Psoas muscle (tissue), 8 donors: ENCODE results near the gene TCF21. TPM values are rescaled to one million over a fixed set of nuclear protein-coding genes. Genes with fewer than 3 reads are reported as not detected.

Experiments used
- ATAC-seq, 4 donors: fragments of 200-7000 bp; cut with Tn5 transposase; one replicate each; pipeline ENCODE4 v1.9.1; 2020; ENCODE audit warnings: moderate library complexity in 3 of 4, mild to moderate bottlenecking in 2 of 4
- DNase-seq, 2 donors: peaks; one replicate each; pipeline ENCODE4 v3.0.0-alpha.2; 2020
- H3K27ac ChIP-seq: fragments of 200-600 bp; one replicate; pipeline ENCODE4 v1.8.0; 2022
- H3K27me3 ChIP-seq, 3 donors: fragments of 200-600 bp in 1 of 3; one replicate each; pipeline versions ENCODE4 v1.6.1 to v1.8.0; 2013 to 2022; ENCODE audit warnings: low read length in 2 of 3, mild to moderate bottlenecking in 2 of 3, moderate library complexity in 1 of 3; ENCODE audit not compliant: insufficient read depth in 3 of 3
- H3K36me3 ChIP-seq, 2 donors: fragments of 200-600 bp in 1 of 2; one replicate each; pipeline versions ENCODE4 v1.6.1 to v1.8.0; 2013 to 2022; ENCODE audit warnings: low read depth in 1 of 2, mild to moderate bottlenecking in 1 of 2, moderate library complexity in 1 of 2; ENCODE audit not compliant: insufficient read depth in 1 of 2
- H3K4me1 ChIP-seq: fragments of 200-600 bp; one replicate; pipeline ENCODE4 v1.8.0; 2022
- H3K4me3 ChIP-seq: fragments of 200-600 bp; one replicate; pipeline ENCODE4 v1.8.0; 2022; ENCODE audit warnings: mild to moderate bottlenecking
- H3K9me3 ChIP-seq: fragments of 200-600 bp; one replicate; pipeline ENCODE4 v1.8.0; 2022
- CTCF ChIP-seq: fragments of 200-600 bp; IDR thresholded peaks from one replicate; pipeline ENCODE4 v1.8.0; 2022; ENCODE audit warnings: antibody characterized with exemption
- WGBS, 3 donors: extraction: QIAGEN DNeasy Blood & Tissue Kit; methylation state at CpG; one replicate each; pipeline versions ENCODE4 v1.1.6 to v1.1.7; 2013; 5-methylcytosine and 5-hydroxymethylcytosine counted together
- intact Hi-C, 2 donors: fragments of 100-400 bp; cut with DNase I; formaldehyde crosslinking; loops; one replicate each; pipeline versions ENCODE4 v1.11.0 to v1.14.2; 2022
- polyA plus RNA-seq, 3 donors: library from polyadenylated mRNA; stranded (reverse); fragments of 200-250 nt; gene quantifications; one replicate each; pipeline ENCODE4 v1.2.3, GENCODE V29; 2013
- total RNA-seq, 4 donors: library from RNA; stranded (reverse); fragmentation: NEBNext Ultra II Directional in 2 of 4; extraction: Animal tissue kit (Norgen Biotek cat#: 25700) in 2 of 4; gene quantifications; one replicate each; pipeline versions ENCODE4 v1.2.1 to v1.2.4, GENCODE V29; 2021 to 2023
- donor health status: healthy with polysubstance abuse.
- donor health status: DM: no; HTN: no; CAD: no; lungs with moderate emphysema.
- donor health status: Bipolar disorder and iron deficiency.
- donor health status: healthy.
- donor health status: DM: yes; HTN: yes; CAD: no.
- donor health status: DM: no; HTN: no; CAD: no.
- donor health status: DM: no; HTN: no; CAD: no.
- donor health status: DM: yes; HTN: yes; CAD: no.

The TCF21 gene
- total and polyA plus RNA-seq, 7 donors, result 0.01 to 0.38 (median 0.11) TPM; not detected in 2

- DNase-seq (no peak), ATAC-seq (no peak)
- Histone ChIP-seq H3K36me3 (no peaks in the 10 kb centered on the region), H3K4me1 (peaks cover 12% of the 10 kb centered on the region), H3K27ac (no peak overlapping the region), H3K4me3 (no peak overlapping the region), H3K9me3 (no peaks in the 10 kb centered on the region), H3K27me3 (peaks cover 4 to 41% (median 15%) of the 10 kb centered on the region in 3 donors)
- WGBS, 3 donors, result 65 to 73% (median 65%) methylated on average over 4 of the region's 4 CpGs
- TF ChIP-seq CTCF, result no peak
- intact Hi-C loops, result no loop called here
Measured at GRCh38 chr6:133887156-133887879, 1.6 kb upstream of the TCF21 start.

- Histone ChIP-seq H3K27ac (no peak overlapping the region), H3K27me3 (peaks cover 7 to 47% (median 16%) of the 10 kb centered on the region in 3 donors), H3K9me3 (no peaks in the 10 kb centered on the region), H3K4me1 (peaks cover 12% of the 10 kb centered on the region), H3K4me3 (no peak overlapping the region), H3K36me3 (no peaks in the 10 kb centered on the region)
- TF ChIP-seq CTCF, result no peak
- DNase-seq (no peak), ATAC-seq (no peak)
- intact Hi-C loops, result no loop called here
- WGBS, 3 donors, result 77 to 87% (median 82%) methylated on average over 1 of the region's 1 CpG
Measured at GRCh38 chr6:133887880-133888230, 1.1 kb upstream of the TCF21 start.

GRCh38 chr6:133889557-133890403, 867 bp downstream of the TCF21 start:
- Histone ChIP-seq H3K4me3 (peak overlapping the region; percentile 67), H3K9me3 (no peaks in the 10 kb centered on the region), H3K27ac (no peak overlapping the region), H3K36me3 (no peaks in the 10 kb centered on the region), H3K27me3 (peaks cover 10 to 66% (median 26%) of the 10 kb centered on the region in 3 donors), H3K4me1 (peaks cover 12% of the 10 kb centered on the region)
- peak in 1 of 4 donors; percentile 19 for ATAC-seq
- peak in 1 of 2 donors; percentile 22 for DNase-seq
- intact Hi-C loops, result loop anchor here in 1 of 2 donors (10.0 kb wide), 1 partner anchor 815 kb away; no protein-coding TSS in a partner anchor
- TF ChIP-seq CTCF, result no peak
- 13 to 25% (median 15%) methylated on average over 55 to 56 of the region's 56 CpGs for WGBS, 3 donors

GRCh38 chr6:133890711-133891148, 1.8 kb downstream of the TCF21 start:
- no peak for DNase-seq
- no peak for TF ChIP-seq CTCF
- Histone ChIP-seq H3K4me3 (peak overlapping the region; percentile 67), H3K36me3 (no peaks in the 10 kb centered on the region), H3K4me1 (peaks cover 12% of the 10 kb centered on the region), H3K27me3 (peaks cover 10 to 71% (median 30%) of the 10 kb centered on the region in 3 donors), H3K27ac (no peak overlapping the region), H3K9me3 (no peaks in the 10 kb centered on the region)
- intact Hi-C loops, result loop anchor here in 1 of 2 donors (10.0 kb wide), 1 partner anchor 816 kb away; no protein-coding TSS in a partner anchor
- ATAC-seq, result no peak
- WGBS, 3 donors, result 12 to 16% (median 16%) methylated on average over 4 of the region's 4 CpGs
